C1 segment of cervical spinal cord (tissue), 14 donors: ENCODE data around the gene GPR141.

Experiments used
- DNase-seq, 14 donors: peaks; one replicate each; lab custom pipeline; 2025; lab: John Stamatoyannopoulos, UW

GPR141 gene

DNA sequence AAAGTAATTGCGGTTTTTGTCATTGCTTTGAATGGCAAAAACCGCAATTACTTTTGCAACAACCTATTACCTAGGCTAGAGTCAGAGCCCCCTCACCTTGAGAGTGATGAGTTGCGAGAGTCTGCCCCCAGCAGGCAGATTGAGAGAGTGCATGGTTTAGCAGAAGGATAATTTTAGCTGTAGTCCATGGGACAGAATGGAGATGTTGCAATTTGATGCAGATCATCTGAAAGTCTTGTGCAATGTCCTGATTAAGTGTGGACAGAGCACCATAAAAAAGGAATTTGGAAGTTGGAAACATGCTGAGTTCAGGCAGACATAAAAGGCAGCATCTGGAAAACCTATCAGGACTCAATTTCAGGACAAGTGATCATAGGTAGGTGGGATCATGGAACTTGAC is 48.7 kb downstream of the GPR141 start:
- DNase-seq, result peak in 4 of 14 donors; percentile 11 to 29 (median 15)

- no peak for DNase-seq
These were observed 49.3 kb downstream of the GPR141 start for GRCh38 chr7:37732888-37733287.

- no peak for DNase-seq
These were observed 51.6 kb downstream of the GPR141 start for GRCh38 chr7:37735196-37735595.

GRCh38 chr7:37738321-37738720 is 54.8 kb downstream of the GPR141 start:
- DNase-seq, result no peak

DNA sequence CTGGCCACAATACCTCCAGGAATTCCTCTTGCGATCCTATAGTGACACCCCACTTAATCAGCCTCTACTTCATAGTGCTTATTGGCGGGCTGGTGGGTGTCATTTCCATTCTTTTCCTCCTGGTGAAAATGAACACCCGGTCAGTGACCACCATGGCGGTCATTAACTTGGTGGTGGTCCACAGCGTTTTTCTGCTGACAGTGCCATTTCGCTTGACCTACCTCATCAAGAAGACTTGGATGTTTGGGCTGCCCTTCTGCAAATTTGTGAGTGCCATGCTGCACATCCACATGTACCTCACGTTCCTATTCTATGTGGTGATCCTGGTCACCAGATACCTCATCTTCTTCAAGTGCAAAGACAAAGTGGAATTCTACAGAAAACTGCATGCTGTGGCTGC is 56.8 kb downstream of the GPR141 start:
- DNase-seq, result no peak

GRCh38 chr7:37741776-37742175 is 58.2 kb downstream of the GPR141 start:
- DNase-seq, result no peak

DNA sequence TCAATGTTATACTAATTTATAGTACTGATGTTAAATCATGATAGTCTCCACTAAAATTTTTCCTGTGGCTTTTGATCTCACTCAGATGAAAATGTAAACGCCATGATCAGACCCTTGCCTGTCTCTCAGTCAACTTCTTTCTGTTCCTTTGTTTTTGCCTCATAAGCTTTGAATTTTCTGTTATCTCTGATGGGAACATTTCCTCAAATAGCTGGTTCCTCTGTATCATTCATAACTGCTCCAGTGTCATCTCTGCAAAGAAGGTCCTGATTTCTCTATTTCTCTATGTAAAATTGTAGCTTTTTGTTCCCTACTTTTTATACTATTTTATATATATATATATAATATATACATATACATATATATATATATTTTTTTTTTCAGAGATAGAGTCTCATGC is 67.5 kb downstream of the GPR141 start:
- no peak for DNase-seq

GRCh38 chr7:37753398-37754050 is 70.0 kb downstream of the GPR141 start:
- no peak for DNase-seq

DNA sequence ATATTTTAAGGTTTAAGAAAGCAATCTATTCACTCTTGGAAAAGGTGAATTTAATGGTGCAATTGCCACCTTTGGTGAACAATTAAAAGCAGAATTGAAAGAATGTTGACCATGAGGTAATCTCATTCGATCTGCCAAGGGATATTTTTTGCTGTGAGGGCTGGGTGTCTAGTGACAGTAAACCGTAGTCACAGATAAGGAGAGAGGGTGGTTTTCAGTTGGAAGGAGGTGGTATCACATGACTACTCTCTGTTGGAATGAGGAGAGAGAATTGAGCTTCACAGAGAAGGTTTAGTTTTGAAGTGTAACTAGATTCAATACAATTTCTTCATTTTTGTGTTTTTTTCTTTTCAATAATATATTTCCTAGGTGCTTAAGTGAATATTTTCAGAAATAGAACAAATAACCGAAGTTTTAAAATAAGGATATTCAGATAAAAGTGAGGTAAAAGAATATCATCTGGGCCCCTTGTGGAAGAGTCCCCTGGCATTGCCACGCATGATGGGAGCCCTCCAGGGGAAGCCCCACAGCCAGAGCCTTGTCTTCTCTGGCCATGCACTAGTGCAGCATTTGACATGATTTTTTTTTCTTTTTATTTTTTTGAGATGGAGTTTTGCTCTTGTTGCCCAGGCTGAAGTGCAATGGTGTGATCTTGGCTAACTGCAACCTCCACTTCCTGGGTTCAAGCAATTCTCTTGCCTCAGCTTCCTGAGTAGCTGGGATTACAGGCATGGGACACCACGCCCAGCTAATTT is 73.4 kb downstream of the GPR141 start:
- no peak for DNase-seq

- DNase-seq, result no peak
These were observed 74.0 kb downstream of the GPR141 start for GRCh38 chr7:37757563-37757962.

DNA sequence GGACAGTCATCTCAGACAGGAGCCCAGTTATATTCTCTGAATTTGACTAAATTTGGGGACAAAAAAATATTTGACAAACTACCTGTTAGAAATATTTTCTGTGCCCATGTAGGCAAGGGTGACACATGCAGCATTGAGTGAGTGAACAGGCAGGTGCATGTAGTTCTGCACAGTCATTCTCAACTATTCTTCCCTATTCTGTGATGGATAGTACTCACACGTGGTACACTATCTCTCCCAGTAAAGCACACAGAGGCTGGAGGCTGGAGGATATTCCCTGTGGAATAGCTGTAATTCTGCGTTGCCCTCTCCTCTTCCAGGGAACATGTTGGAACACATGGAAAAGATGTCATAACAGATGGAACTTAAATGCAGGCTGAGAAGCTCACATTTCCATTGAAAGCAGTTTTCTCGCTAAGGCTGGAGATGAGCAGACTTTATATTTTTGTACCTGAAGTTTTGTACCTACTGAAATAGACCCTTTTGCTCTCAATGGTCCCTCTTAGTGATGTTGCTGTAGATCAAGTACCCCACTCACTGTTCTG is 75.0 kb downstream of the GPR141 start:
- no peak for DNase-seq

DNA sequence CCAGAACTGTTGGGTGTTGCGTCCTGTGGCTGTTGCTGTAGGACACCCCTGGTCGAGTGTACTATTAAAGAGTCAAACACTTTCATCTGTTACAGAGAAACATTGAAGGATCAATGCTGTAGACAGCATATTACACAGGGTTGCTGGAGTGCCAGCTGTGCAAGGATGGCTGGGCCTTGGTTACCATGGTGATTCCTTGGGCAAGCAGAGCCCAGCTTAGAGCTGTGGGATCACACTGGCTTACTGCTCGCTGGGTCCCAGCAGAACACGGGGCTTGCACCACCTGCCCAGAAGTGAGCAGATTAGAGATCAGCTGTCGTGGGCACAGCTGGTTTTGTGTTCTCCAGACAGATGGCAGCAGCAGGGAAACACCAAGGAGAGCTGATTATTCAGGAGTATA is 76.0 kb downstream of the GPR141 start:
- no peak for DNase-seq

DNA sequence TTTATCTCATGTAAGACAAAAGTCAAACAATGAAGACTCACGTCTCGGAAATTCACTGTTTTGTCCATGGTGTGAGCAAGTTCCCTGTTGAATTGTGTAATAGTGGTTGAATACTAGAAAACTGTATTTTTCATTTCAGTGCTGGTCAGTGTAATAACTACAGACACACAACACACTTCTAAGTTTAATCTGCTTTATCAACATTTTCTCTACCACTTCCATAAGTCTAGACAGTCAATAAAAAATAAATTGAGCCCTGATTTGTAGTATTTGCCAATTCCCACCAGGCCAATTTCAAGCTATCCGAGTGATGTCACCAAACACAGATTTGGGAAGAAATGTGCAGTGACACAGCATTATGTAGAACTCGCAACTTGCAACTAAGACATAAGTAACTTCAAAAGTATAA is 81.9 kb downstream of the GPR141 start:
- no peak for DNase-seq

DNA sequence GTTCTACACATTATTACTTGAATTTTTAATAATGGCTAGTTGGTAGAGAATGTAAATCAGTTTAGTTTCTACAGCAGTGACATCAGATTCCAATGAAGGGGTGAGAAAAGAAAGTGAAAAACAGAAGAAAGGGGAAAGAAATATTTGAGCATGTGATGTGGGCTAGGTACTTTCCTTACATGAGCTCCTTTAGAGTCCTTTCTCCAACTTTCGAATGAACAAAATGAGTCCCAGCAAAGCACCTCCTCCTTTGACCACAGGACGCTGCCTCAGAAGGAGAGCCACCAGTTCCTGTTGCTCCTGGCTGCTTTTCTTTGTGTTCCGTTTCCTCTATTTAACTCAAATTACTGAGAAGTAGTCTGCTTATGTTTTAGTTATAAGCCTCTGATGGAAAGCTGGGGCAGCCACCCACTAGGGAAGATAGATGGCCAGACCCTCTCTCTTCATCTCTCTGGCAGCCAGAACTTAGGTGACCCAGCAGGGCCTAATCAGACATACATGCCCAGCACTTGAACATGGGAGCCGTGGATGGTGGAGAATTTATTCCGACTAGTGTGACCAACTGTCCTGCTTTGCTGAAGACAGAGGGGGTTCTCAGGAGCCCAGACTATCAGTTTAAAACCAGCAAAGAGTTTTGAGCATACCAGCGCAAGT is 82.4 kb downstream of the GPR141 start:
- peak in 1 of 14 donors; percentile 4 for DNase-seq

GRCh38 chr7:37768611-37769010 is 85.0 kb downstream of the GPR141 start:
- no peak for DNase-seq

DNA sequence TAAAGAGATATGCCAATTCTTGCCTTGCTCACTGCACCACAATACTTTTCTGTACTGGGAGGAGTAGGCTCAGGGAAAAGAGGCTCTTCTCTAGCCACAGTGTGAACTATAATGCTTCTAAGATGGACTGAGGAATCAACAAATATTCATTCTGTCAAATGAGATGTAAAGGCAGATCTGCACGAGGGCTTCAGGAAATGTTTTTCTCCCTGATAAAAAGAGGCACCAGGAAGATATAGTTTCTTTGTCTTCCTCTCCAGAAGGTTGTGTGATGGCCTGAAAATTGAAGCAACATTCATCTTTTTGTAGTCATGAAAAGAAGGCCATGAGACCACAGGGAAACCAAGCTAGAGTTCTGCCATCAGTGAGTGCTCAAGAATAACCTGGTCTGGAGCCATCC is 85.7 kb downstream of the GPR141 start:
- DNase-seq, result no peak

- DNase-seq, result no peak
These were observed 86.2 kb downstream of the GPR141 start for GRCh38 chr7:37769726-37770125.

DNA sequence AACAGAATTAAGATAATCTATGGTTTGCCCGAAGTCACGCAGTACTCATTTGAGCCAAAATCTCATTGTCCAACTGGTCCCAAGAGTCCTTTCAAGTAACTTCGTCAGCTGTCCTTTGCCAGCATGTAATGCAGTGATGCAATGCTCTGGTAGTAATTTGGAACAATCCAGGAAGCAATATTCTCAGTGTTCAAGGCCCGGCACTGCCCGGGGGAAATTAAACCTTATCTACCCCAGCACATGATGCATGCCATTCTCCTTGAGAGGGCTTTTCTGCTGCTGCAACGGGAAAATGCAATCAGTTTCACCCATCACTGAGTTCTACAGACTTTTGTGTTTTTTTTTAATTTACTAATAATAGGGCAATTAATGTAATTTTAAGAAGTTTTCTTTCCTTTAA is 87.3 kb downstream of the GPR141 start:
- DNase-seq, result no peak

DNA sequence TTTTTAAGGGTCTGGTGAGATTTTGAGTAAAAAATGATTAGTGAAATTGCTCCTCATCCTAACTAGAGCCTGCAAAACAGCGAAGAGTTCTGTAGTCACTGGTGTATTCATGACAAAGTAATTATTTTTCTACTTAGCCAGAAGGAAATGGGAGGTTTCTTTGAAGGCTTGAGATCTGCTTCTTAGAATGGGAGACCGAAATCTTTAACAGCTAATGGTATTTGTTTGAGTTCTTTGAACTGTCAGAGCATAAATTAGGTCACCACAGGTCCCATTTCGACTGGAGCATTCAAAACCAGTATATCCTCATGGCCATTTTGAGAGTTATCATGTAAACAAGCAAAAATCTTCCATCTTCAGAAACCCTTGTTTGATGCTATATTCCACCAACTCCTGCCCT is 87.8 kb downstream of the GPR141 start:
- DNase-seq, result no peak

GRCh38 chr7:37771801-37772200 is 88.2 kb downstream of the GPR141 start:
- DNase-seq, result no peak

- no peak for DNase-seq
These were observed 92.4 kb downstream of the GPR141 start for GRCh38 chr7:37775921-37776320.

- no peak for DNase-seq
These were observed 97.6 kb downstream of the GPR141 start for GRCh38 chr7:37781156-37781555.

DNA sequence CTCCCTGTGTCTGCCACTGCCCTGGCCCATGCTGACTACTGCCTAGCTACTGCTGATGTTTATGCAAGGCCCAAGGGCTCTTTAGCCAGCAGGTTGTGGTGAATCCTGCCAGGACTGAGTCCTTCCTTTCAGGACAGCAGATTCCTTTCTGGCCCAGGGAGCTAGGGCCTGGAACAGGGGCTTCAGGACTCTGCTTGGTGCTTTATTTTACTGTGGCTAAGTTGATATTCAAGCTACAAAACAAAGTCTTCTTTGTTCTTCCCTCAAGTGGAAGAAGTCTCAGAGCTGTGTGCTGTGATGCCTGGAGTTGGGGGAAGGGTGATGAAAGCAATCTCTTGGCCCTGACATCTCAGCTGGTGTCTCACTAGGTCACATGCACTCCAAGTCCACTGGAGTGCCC is 98.6 kb downstream of the GPR141 start:
- DNase-seq, result no peak
